Measurements from ENCODE around the gene PPP1R3C.
A peak's percentile ranks its signal among the peaks of the same experiment; 100 is the strongest.

PPP1R3C gene

GRCh38 chr10:91629715-91630549, 2.9 kb downstream of the PPP1R3C start:
- DNase-seq (ENCODE audit: low read depth), result peak; percentile 31

DNA sequence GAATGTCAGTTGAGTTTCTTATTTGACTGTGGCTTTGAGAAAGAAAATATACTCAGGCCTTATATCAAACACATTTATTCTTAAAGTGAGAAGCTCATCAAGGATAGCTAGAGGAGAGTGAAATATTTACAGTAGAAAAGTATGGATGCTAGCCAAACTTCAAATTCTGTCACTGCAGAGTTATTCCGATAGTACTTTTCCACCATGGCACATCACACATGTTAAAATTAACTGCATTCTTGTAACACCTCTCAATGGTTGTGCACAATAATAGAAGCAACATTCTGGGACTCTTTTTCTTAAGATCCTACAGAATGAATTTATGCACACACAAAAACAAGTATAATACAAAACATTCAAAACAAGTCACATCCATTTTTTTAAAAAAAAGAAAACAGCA, 4.5 kb downstream of the PPP1R3C start:
- no peak for DNase-seq (ENCODE audit: low read depth)

DNA sequence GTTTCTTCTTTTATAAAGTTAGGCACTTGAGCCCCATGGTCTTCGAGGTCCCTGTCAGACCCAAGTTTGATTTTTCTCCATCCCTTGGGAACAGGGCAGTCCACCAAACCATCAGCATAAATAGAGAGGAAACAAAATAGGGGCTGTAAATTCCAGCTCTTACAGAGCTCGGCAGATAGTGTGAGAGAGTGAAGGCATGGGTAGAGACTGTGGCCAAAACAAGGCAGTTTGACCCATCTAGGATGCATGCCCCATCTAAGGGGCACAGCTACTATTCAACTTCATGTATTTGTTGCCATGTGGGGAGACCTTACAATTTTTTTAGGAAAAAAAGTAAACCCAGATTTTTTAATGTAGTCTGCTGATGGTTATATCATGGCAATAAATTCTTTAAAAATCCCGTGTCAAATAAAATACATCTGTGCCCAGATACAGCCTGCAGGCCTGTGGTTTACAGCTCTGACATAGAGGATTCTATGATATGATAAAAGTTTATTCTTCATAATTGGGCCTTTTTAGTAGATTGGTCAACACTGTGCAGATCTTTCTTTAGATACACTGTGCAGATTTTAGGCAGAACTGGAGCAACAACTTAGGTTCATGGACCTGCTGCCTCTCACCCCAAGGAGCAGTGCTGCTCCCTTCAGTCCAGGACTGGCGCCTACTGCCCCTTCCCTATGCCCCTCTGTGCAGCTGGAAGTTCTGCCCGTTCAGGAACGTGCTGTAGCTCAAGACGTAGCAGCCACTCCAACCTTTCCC, 5.3 kb downstream of the PPP1R3C start:
- peak; percentile 47 for DNase-seq (ENCODE audit: low read depth)

- no peak for DNase-seq (ENCODE audit: low read depth)
Observed at GRCh38 chr10:91626936-91627335, 5.9 kb downstream of the PPP1R3C start.

DNA sequence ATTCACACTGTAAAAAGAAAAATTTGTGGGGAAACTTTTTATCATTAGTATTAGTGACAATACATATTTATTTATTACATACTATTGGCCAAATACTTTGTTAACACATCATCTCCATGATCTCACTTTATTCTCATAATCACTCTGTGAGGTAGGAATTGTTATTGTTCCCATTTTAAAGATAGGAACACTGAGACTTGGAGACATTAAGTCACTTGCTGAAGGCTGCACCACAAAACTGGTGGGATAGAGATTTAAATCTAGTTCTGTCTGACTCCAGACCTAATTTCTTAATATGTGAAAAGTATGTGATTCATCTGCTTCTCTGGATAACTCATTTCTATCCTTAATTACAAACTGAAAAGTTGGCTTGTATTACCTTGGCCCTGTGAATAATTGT, 8.2 kb downstream of the PPP1R3C start:
- no peak for DNase-seq (ENCODE audit: low read depth)

GRCh38 chr10:91622601-91623000, 10.3 kb downstream of the PPP1R3C start:
- no peak for DNase-seq (ENCODE audit: low read depth)

DNA sequence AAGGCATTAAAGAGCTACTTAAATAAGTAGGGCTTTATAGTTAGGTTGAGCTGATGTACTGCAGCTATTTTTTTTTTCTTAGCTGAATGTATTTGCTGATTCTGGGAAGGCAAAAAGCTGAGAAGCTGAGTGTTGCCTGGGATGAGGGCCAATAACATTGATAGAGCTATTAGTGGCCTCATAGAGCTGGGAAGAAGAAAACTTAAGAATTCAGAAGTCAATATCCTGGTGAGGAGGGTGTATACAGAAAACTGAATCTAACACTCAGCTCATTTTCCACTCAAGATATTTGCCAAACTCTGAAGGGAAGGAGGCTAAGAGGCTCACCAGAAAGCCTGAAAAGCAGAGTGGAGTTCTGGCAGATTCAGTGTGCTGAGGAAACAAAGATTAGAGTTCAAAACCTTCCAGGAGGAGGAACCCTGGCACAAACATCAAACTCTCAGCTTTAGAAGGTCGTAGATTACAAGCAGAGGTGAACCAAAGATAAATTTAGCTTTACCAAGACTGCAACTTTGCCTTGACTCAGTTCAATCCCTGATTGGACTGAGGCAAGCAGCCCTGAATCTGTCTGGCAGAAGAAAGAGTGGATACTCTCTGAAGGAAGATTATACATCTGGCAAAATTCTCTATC, 11.3 kb downstream of the PPP1R3C start:
- peak; percentile 62 for DNase-seq (ENCODE audit: low read depth)

DNA sequence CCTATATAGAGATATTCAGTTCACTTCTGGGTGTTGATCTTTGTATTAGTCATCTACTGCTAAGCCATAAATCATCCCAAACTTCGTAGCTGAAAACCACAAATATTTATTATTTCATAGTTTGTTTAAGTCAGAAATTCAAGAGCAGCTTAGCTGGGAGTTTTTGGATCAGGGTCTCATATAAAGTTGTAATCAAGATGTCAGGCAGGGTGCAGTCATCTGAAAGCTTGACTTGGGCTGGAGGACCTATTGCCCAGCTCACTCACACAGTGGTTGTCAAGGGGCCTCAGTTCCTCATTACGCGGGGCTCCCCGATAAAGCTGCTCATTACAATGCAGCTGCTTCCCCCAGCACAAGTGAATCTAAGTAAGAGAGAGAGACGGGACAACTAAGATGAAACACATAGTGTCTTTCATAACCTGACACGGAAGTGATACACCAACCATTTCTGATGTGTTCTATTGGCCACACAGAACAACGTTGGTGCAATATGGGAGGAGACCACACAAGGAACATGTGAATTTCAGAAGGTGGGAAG, 15.7 kb downstream of the PPP1R3C start:
- peak; percentile 91 for DNase-seq (ENCODE audit: low read depth)

- DNase-seq (ENCODE audit: low read depth), result no peak
Observed at GRCh38 chr10:91616137-91616536, 16.7 kb downstream of the PPP1R3C start.

GRCh38 chr10:91614225-91614624, 18.6 kb downstream of the PPP1R3C start:
- peak; percentile 94 for DNase-seq (ENCODE audit: low read depth)

DNA sequence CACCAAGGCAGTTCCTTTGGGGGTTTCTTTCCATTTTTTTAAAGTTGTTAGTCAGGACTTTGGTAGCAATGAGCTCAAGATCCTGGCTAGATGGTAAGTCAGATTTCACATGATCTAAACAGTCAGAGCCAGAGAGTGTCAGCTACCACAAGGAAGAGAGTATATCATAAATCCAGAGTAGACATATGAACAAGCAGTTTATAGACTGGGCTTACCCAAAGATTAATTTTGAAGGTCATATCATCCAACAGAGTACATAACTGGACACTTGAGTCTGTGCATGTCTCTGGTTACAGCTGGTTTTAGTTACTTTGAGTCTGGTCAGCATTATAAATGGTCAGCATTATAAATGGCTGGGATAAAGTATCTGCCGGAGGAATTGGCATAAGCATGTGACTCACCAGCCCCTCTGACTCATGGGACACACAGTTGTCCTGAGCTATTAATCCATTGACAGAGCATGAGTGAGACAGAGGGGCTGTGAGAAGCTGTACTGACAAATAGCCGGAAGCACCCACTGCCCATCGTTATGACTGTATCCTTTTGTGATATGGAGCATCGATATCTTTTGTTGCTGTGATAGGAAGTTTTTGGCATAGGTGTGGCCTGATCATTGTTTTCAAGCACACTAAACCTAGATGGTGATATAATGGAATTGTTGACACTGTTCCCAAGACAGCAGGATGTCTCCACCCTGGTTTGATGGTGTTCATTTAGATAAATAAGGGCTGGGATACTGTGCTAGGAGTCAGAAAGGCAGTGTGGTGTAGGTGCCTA, 19.3 kb downstream of the PPP1R3C start:
- DNase-seq (ENCODE audit: low read depth), result peak; percentile 99

DNA sequence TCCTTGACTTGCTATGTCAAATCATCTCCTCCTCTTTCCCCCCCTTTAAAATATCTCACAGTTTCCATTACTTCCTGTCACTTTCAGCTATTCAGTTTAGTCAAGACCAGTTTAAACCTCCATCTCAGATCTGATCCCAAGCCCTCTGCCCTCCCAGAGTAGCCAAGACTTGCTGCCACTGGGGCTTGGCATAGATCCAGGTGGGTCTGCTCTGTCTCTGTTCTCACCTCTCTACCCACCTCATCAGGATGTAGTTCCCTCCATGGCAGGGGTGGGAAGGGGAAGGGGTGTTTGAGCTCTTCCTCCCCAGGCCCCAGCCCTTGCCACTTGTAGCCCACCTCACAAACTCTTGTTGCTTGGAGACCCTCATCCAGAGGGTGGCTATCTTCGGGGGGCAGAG, 22.0 kb downstream of the PPP1R3C start:
- no peak for DNase-seq (ENCODE audit: low read depth)

GRCh38 chr10:91610444-91610843, 22.4 kb downstream of the PPP1R3C start:
- DNase-seq (ENCODE audit: low read depth), result no peak

GRCh38 chr10:91607646-91608403, 25.0 kb downstream of the PPP1R3C start:
- DNase-seq (ENCODE audit: low read depth), result peak; percentile 61

DNA sequence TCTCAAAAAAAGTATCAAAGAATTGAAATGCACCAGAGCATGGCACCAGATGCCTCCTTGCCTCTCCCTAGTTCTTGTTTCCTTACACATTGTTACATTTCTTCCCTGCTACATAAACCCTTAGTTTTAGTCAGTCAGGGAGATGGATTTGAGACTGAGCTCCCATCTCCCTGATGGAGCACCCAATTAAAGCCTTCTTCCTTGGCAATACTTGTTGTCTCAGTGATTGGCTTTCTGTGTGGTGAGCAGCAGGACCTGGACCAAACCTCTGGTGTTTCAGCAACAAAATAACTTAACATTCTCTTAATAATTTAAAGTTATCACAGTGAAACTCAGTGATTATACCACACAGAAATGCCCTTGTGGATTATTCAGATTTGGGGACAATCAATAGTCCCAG, 26.9 kb downstream of the PPP1R3C start:
- DNase-seq (ENCODE audit: low read depth), result no peak

GRCh38 chr10:91604553-91605534, 28.0 kb downstream of the PPP1R3C start:
- peak; percentile 87 for DNase-seq (ENCODE audit: low read depth)

DNA sequence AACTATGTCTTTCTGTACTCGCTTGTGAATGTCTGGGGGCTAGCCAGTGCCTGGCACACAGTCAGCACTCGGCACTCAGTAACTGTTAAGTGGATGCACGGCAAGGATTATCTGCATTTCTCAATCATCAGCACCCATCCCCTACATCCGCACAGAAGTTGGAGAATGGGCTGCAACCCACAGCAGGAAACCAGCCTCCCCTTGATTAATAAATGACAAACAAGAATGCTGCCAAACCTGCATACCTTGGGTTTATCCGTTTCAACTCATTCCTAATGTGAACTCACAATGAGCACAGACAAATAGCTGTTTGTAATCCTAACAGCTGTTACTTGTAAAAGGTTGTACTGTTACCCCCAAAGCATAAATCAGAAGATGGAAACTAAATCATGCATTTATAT, 28.9 kb downstream of the PPP1R3C start:
- peak; percentile 98 for DNase-seq (ENCODE audit: low read depth)

DNA sequence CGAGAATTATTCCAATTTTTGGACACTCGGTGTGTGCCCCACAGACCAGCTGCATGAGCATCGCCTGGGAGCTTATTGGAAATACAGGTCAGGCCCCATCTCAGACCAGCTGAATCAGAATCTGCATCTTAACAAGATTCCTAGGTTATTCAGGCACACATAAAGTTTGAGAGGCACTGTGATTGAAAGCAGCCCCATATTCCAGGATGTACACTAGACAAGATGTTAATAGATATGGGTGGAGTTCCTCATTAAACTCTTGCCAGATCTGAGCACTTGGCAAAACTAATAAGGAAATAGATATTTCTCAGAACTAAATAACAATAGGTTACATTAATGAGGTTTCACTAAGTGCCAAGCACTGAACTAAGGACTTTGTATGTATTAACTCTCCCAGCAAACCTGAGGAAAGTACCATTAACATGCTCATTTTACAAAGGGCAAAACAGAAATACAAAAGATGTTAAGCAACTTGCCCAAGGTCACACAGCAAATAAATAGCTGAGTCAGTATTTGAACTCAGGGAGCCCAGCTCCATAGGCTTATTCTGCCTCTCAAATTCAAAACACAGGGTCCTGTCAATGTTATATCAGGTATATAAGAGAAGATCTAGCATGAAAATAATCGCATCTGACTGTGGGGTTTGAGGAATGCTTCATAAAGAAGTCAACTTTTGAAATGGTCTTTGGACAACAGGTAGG, 29.9 kb downstream of the PPP1R3C start:
- DNase-seq (ENCODE audit: low read depth), result no peak

- DNase-seq (ENCODE audit: low read depth), result no peak
Observed at GRCh38 chr10:91602449-91602848, 30.4 kb downstream of the PPP1R3C start.
